HG03457 (cell line): ENCODE results near the gene NPR3.

ENCODE experiments used
- ATAC-seq: cut with Tn5 transposase; IDR thresholded peaks from one replicate; pipeline ENCODE4 v1.9.1; 2021; ENCODE audit warnings: moderate number of reproducible peaks; ENCODE audit not compliant: unreplicated experiment

Gene NPR3

DNA sequence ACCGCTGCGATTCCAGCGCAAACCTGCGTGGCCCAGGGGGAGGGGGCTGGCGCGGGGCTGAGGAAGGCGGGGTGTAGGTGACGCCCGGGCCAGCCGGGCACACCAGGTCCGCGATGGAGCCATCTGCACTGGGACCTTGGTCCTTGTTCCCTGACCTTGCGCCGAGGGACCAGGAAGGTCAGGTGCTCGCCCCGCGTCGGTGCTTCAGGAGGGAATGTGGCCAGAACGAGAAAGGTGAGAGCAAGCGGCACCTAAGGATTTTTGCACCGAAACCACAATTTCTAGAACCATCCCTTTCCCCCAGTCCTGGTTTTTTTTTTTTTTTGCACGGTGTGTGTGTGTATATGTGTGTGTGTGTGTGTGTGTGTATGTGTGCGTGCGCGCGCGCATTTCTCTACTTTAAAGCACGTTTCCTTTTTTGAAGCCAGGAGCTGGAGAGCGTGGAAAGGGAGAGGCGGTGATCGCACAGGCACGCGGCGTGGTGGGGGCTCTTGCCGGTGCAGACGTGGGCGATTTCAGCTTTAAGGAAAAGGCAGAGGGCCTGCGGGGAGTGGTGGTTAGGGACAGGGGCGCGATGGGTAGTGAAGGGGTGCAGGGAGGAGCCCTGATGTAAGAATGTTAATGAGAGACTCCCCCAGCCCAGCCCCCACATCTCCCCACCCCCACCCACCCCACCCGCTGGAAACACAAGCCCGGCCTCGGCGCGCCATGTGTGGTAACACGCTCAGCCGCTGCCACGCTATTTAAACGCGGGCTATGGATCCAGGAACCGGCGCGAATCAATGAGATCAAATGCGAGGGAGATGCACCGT, at the start of gene NPR3:
NPR3 (plus strand) TSS at position 772 of the 812 bp plus-strand sequence. CDS start 456 bp downstream, outside the sequence.
- no peak for ATAC-seq

- no peak for ATAC-seq
Measured at GRCh38 chr5:32664523-32664922, 46.6 kb upstream of the NPR3 start.

GRCh38 chr5:32668552-32668951, 42.6 kb upstream of the NPR3 start:
- ATAC-seq: no peak

DNA sequence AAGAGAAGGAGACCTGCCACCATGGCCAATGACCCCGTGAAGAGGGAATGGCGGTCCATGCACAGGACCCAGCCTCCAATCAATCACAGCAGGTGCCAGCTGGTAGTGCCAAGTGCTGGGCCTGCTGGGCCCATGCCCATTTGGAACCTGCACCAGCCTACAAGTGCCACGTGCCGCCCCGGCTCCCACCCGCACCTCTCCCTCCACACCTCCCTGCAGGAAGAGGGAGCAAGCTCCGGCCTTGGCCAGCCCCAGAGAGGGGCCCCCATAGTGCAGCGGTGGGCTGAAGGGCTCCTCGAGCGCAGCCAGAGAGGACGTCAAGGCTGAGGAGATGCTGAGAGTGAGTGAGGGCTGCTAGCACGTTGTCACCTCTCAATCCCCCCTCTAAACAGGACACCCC, 37.8 kb upstream of the NPR3 start:
- ATAC-seq: no peak

DNA sequence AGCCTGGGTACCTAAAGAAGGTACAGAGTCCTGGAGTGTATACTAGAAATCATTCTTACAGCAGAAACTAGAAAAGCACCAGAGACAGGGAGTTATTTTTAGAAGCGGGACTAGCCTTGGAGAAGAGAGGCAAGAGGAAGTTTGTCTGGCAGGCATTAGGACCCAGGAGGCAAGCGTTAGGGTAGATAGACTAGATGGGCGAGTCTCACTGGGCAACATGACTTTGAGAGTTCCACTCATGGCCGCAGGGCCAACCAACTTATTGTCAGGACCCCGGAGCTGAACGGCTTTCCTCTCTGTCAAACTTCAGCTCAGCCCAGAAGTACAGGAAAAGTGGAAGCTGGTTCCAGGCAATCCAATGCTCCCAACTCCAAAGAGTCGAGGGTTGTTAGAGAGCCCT, 34.1 kb upstream of the NPR3 start:
- ATAC-seq: no peak

DNA sequence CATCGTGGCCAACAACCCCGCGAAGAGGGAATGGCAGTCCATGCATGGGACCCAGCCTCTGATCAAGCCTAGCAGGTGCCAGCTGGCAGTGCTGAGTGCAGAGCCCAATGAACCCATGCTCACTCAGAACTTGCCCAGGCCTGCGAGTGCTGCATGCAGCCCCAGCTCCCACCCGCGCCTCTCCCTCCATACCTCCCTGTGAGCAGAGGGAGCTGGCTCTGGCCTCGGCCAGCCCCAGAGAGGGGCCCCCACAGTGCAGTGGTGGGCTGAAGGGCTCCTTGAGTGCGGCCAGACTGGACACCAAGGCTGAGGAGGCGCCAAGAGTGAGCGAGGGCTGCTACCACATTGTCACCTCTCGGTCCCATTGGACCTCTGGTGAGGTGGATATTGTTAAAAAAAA, 32.6 kb upstream of the NPR3 start:
- no peak for ATAC-seq

GRCh38 chr5:32679218-32679617, 31.9 kb upstream of the NPR3 start:
- ATAC-seq: no peak

DNA sequence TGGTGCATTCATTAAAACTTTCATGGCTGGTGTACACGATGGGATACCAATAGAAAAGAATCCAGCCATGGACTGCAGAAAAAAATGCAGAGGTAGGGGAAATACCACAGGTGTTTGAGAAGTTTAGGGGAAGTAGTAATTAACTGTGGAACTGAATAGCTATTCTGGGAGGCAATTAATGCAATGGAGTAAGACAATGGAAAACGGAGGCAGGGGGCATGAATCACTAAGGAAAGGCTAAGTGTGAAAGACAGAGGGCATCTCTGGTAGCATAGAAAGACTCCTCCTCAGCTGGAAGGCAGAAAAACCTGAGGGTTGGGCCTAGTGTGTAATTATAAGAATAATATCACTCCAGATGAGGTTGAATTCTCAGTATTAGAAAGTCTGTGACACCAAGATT, 30.9 kb upstream of the NPR3 start:
- no peak for ATAC-seq

DNA sequence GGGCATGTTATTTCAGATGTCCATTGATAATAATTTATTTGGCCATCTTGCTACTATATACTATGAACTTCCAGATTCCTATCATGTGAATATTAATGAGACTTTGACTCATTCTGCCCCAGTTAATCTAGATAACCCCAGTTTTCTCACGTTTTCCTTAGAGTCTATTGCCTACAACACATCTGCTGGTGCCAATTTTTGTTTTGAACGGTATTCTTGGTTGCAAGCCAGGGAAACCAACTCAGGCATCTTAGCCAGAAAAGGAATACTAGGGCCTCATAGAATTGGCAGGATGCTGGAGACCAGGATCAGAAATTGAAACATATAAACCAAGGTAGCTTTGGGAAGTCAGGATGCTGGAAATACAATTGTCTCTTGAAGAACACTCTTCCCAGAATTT, 28.0 kb upstream of the NPR3 start:
- no peak for ATAC-seq

DNA sequence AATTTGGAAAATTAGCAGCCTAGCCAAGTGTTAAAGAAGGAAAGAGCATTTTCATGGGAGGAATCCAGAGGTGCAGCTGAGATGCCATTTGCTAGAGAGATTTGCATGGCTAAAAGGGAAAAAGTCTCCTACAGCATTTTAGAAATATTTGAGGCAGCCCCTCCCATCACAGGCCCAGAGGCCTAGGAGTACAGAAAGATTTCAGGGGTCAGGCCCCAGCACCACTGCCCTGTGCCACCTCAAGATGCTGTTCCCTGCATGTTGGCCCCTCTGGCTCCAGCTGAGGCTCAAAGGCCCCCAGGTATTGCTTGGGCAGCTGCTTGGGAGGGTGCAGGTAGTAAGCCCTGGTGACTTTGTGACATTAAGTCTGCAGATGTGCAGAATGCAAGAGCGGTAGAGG, 26.9 kb upstream of the NPR3 start:
- ATAC-seq: no peak

DNA sequence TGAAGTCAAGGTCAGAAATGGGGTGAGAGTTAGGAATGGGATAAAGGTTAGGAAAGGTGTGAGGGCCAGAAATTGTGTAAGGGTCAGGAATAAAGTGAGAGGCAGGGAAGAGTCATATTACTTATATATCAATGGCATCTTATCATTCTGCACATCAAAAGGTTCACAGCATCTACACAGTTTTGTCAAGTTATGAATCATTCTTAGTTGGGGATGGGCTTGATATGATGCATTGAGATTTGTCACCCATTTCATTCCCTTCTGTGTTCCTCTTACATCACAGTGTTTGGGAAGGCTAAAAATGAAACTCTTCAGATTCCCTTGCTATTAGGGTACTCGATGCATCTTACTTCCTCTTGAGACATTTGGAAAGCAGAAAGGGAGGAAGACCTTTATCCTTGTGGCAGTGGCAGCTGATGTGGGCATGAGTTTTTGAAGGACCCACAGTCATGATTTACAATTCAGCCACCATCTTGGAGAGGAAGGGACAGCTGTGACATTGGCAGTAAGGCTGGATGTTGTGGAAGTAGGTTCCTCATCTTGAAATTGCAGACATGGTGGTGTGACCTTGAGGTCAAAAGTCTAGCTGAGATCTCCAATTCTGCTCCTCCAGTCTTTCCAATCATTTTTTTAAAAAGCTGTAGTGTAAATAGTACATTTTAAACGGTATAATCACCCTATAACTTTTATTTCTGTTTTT, 24.2 kb upstream of the NPR3 start:
- no peak for ATAC-seq

DNA sequence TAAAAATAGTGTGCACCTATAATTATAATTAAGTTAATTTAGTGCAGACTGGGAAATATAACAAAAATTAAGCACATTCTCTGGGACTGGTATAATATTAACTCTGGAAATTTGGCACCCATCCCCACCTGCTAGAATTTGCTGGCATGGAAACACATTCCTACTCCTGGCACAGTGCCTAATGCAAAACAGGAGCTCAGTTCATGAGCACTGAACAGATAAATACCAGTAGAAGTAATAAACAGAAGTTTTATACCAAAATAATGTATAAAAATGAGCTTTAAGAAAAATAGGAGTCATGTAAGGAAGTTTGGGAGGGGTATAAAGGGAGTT, 23.7 kb upstream of the NPR3 start:
- no peak for ATAC-seq

GRCh38 chr5:32690153-32690552, 21.0 kb upstream of the NPR3 start:
- no peak for ATAC-seq

DNA sequence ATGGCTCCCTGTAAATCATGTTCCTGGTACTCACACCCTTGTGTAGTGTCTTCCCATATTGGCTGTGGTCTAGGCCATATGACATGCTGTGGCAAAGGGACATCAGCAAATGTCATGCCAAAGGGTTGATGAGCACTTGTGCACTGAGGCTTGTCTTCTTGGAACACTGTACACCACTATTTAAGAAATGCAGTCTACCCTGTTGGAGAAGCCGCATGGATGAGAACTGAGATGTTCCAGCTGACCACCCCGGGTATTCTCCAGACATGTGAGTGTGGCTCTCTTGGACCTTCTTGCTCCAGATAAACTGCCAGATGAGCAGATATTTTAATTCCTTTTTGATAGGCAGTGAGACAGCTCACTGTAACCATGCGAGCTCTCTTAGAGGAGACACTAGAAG, 20.5 kb upstream of the NPR3 start:
- no peak for ATAC-seq

GRCh38 chr5:32692036-32692746, 18.9 kb upstream of the NPR3 start:
- no peak for ATAC-seq

GRCh38 chr5:32703957-32704356, 7.2 kb upstream of the NPR3 start:
- ATAC-seq: no peak

DNA sequence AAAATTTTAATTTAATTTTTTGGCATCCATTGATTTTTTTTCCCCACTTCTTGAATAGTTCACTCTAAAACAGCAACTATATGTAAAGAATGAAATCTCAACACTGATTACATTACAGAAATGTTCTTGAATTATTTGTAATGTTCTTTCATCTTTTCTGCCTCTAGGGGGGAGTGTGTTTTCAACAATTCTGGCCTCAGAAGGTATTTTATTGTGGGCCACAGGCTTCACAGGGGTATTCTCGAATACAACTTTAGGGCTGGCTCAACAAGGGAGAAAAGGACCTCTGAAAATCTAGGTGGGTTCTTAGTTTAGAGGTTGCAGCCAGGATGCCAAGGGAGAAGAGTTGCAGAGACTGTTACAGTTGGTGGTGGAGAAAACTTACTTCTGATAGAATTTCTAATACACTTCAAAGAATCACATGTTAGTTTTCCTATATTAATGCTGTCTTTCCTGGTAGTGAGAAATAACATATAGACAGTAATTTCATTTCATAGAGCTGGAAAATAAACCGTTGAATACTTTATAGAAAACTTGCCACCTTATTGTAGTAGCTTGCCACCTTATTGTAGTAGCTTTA, 3.6 kb upstream of the NPR3 start:
- ATAC-seq: no peak

DNA sequence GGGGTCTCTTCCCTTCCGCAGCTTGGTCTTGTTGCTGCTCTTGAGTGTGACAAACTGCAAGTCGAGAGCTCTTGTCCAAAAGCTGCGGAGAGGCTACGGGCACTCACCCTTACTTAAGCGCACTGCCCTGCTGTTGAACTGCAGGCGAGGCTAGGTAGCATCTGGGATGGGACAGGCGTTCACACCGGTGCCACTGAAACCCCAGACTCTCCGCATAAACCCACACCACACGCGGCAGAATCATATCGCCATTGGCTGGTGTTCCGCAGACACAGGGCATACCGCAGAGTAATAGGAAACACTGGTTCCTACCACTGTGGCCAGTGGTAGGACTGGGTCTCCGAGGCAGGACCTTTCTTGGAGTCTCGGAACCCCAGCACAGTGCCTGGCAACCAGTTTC, 2.2 kb upstream of the NPR3 start:
- no peak for ATAC-seq

GRCh38 chr5:32709750-32710549, 1.2 kb upstream of the NPR3 start:
- ATAC-seq: no peak

DNA sequence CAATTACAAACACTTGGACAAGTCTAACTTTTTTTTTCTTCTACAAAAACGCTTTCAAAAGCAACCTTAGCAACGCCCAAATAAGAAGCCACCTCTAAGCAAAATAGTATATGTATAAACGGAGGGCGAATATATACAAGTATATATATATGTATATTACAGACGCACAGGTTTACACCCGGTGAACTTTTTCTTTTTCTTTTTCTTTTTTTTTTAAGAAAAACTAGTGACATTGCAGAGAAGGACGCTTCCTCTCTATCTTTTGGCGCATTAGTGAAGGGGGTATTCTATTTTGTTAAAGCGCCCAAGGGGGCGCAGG, 200 bp downstream of the NPR3 start:
- no peak for ATAC-seq
